H1 (cell line): ENCODE measurements around the gene SH2D5. TPM values are rescaled to one million over a fixed set of nuclear protein-coding genes. Genes with fewer than 3 reads are reported as not detected.

Source experiments
- CHD1 ChIP-seq: IDR thresholded peaks from 2 replicates; pipeline ENCODE4 v1.6.1; 2012; ENCODE audit warnings: low read depth, low read length, improper control_type of control experiment
- polyA plus RNA-seq, 7 experiments: library from polyadenylated mRNA; depleted of rRNA in 3 of 7; stranded (reverse) in 5 of 7; unstranded in 2 of 7; fragments of >200 nt in 5 of 7; fragments of 200-250 nt in 2 of 7; gene quantifications; 1 replicate in 5 of 7; 2 replicates in 1 of 7; 4 replicates in 1 of 7; pipeline versions ENCODE4 v1.2.1 to v1.2.3, GENCODE V29; 2011 to 2013; ENCODE audit warnings: missing spikeins in 2 of 7, mixed read lengths in 2 of 7
- total RNA-seq: library from RNA; stranded (reverse); fragmentation: NEBNext Ultra II Directional; extraction: Animal tissue kit (Norgen Biotek cat#: 25700); gene quantifications from 2 replicates; pipeline ENCODE4 v1.2.1, GENCODE V29; 2021
- TF ChIP-seq, protein P1 (sequence below): fragments of 300-600 bp; sonication (generic); IDR thresholded peaks from 2 replicates; pipeline ENCODE4 v1.7.1; 2012; ENCODE audit warnings: low read length, moderate library complexity, mild to moderate bottlenecking, inconsistent platforms; ENCODE audit not compliant: insufficient replicate concordance

SH2D5 gene
- total and polyA plus RNA-seq, 2 of the 8 experiments (the other 6 are each of a cell fraction or from before 2014, with no cell fraction given) = 13.2 to 18.4 TPM

DNA sequence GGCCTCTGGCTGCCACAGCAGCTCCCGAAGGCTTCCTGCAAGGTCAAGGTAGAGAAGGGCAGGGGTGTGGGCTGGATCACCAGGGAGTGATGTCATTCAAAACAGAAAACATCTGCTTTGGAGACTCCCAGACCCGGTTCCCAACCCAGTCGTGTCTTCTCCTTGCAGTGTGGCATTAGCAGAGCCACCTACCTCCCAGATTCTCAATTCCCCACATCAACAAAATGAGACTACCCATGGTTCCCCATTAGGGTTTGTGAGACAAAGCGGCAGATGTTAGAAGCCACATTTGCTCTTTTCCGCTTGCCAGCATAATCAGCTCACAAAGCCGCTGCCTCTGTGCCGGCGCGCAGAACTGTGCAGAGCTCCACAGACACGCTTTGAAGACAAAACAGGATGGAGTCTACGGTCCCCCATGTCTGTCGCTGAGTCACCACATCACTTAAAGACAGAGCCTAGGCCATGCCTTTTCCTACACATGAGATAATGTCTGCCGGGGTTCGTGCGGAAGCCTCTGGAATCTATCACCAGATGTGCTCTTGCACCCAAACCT lies 27.2 kb downstream of the SH2D5 start (continued):
- TF ChIP-seq, protein P1, sequence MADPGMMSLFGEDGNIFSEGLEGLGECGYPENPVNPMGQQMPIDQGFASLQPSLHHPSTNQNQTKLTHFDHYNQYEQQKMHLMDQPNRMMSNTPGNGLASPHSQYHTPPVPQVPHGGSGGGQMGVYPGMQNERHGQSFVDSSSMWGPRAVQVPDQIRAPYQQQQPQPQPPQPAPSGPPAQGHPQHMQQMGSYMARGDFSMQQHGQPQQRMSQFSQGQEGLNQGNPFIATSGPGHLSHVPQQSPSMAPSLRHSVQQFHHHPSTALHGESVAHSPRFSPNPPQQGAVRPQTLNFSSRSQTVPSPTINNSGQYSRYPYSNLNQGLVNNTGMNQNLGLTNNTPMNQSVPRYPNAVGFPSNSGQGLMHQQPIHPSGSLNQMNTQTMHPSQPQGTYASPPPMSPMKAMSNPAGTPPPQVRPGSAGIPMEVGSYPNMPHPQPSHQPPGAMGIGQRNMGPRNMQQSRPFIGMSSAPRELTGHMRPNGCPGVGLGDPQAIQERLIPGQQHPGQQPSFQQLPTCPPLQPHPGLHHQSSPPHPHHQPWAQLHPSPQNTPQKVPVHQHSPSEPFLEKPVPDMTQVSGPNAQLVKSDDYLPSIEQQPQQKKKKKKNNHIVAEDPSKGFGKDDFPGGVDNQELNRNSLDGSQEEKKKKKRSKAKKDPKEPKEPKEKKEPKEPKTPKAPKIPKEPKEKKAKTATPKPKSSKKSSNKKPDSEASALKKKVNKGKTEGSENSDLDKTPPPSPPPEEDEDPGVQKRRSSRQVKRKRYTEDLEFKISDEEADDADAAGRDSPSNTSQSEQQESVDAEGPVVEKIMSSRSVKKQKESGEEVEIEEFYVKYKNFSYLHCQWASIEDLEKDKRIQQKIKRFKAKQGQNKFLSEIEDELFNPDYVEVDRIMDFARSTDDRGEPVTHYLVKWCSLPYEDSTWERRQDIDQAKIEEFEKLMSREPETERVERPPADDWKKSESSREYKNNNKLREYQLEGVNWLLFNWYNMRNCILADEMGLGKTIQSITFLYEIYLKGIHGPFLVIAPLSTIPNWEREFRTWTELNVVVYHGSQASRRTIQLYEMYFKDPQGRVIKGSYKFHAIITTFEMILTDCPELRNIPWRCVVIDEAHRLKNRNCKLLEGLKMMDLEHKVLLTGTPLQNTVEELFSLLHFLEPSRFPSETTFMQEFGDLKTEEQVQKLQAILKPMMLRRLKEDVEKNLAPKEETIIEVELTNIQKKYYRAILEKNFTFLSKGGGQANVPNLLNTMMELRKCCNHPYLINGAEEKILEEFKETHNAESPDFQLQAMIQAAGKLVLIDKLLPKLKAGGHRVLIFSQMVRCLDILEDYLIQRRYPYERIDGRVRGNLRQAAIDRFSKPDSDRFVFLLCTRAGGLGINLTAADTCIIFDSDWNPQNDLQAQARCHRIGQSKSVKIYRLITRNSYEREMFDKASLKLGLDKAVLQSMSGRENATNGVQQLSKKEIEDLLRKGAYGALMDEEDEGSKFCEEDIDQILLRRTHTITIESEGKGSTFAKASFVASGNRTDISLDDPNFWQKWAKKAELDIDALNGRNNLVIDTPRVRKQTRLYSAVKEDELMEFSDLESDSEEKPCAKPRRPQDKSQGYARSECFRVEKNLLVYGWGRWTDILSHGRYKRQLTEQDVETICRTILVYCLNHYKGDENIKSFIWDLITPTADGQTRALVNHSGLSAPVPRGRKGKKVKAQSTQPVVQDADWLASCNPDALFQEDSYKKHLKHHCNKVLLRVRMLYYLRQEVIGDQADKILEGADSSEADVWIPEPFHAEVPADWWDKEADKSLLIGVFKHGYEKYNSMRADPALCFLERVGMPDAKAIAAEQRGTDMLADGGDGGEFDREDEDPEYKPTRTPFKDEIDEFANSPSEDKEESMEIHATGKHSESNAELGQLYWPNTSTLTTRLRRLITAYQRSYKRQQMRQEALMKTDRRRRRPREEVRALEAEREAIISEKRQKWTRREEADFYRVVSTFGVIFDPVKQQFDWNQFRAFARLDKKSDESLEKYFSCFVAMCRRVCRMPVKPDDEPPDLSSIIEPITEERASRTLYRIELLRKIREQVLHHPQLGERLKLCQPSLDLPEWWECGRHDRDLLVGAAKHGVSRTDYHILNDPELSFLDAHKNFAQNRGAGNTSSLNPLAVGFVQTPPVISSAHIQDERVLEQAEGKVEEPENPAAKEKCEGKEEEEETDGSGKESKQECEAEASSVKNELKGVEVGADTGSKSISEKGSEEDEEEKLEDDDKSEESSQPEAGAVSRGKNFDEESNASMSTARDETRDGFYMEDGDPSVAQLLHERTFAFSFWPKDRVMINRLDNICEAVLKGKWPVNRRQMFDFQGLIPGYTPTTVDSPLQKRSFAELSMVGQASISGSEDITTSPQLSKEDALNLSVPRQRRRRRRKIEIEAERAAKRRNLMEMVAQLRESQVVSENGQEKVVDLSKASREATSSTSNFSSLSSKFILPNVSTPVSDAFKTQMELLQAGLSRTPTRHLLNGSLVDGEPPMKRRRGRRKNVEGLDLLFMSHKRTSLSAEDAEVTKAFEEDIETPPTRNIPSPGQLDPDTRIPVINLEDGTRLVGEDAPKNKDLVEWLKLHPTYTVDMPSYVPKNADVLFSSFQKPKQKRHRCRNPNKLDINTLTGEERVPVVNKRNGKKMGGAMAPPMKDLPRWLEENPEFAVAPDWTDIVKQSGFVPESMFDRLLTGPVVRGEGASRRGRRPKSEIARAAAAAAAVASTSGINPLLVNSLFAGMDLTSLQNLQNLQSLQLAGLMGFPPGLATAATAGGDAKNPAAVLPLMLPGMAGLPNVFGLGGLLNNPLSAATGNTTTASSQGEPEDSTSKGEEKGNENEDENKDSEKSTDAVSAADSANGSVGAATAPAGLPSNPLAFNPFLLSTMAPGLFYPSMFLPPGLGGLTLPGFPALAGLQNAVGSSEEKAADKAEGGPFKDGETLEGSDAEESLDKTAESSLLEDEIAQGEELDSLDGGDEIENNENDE = no peak
- no peak for TF ChIP-seq CHD1
